ENCODE data around the gene ECI1. TPM values are rescaled to one million over a fixed set of nuclear protein-coding genes. Genes with fewer than 3 reads are reported as not detected.
A peak's percentile ranks its signal among the peaks of the same experiment; 100 is the strongest.

Gene ECI1
- total and polyA plus RNA-seq, 2 of the 4 experiments (the other 2 are of a cell fraction): 20.3 to 30.1 TPM

- ATAC-seq (ENCODE audit: low read depth): no peak
- Histone ChIP-seq H4K5ac (ENCODE audit: low read depth, low read length) (no peak overlapping the region), H3K9me1 (ENCODE audit: insufficient read depth, low read length) (peaks cover 15% of the 10 kb centered on the region; the same call in 1 of the 2 replicates), H2AFZ (replicated peaks; ENCODE audit: low read length, poor library complexity) (no peak overlapping the region), H4K91ac (ENCODE audit: insufficient read depth, low read depth, low read length) (no peak overlapping the region), H2AK5ac (ENCODE audit: low read depth, low read length) (no peak overlapping the region), H2AK9ac (replicated peaks; ENCODE audit: low read depth, low read length, poor library complexity) (peak overlapping the region; percentile 55), H3K9ac (ENCODE audit: low read depth, low read length) (no peak overlapping the region), H3K27ac (ENCODE audit: insufficient read depth, low read length) (no peak overlapping the region), H3K36me3 (ENCODE audit: control insufficient read depth, insufficient read depth, low read length) (peaks cover 45% of the 10 kb centered on the region), H3K14ac (replicated peaks; ENCODE audit: low read depth, low read length) (no peak overlapping the region), H4K8ac (ENCODE audit: low read depth in 2 of 2, low read length in 2 of 2) (no peak overlapping the region), H3K4ac (ENCODE audit: low read depth, low read length) (no peak overlapping the region), H3K27me3 (ENCODE audit: control insufficient read depth, insufficient read depth, low read length) (no peaks in the 10 kb centered on the region), H3K79me1 (ENCODE audit: low read depth in 1 of 2, low read length in 2 of 2) (peaks cover 2 to 43% of the 10 kb centered on the region in 2 experiments; a peak in 3 of 4 replicates), H2BK120ac (ENCODE audit: low read depth, low read length) (no peak overlapping the region), H3K23ac (ENCODE audit: low read depth, low read length) (no peak overlapping the region), H2BK5ac (ENCODE audit: low read depth, low read length, poor library complexity, severe bottlenecking) (no peak overlapping the region), H3K18ac (ENCODE audit: low read depth, low read length) (no peak overlapping the region), H3K4me1 (ENCODE audit: control insufficient read depth, insufficient read depth, low read length) (peaks cover 12% of the 10 kb centered on the region), H2BK20ac (ENCODE audit: low read depth, low read length) (no peak overlapping the region), H2BK15ac (ENCODE audit: low read depth, low read length) (no peak overlapping the region), H3K9me3 (ENCODE audit: control insufficient read depth, insufficient read depth, low read length) (no peaks in the 10 kb centered on the region), H3K4me2 (ENCODE audit: low read depth, low read length) (no peak overlapping the region), H4K20me1 (ENCODE audit: insufficient read depth, low read length) (peaks cover 24% of the 10 kb centered on the region), H3K56ac (ENCODE audit: extremely low read depth, insufficient read depth, low read length) (no peak overlapping the region), H3K4me3 (ENCODE audit: insufficient read depth, low read depth, low read length) (no peak overlapping the region)
- dilution Hi-C loops (cut with HindIII; ENCODE audit: low sequenced_read_pairs, unreplicated experiment) (no loop called here), in situ Hi-C loops (cut with MboI; ENCODE audit: low sequenced_read_pairs) (no loop called here), intact Hi-C loops (cut with micrococcal nuclease) (no loop called here)
- ChIA-PET POLR2A (ENCODE audit: unreplicated experiment) (no interaction called here), CTCF (no interaction called here)
- no TSS peak for BruUV-seq (replicated peaks)
- DNase-seq: no peak
- no peak for TF ChIP-seq RAD21 (IDR thresholded peaks at IDR 0.05; ENCODE audit: low read length)
- no peak for TF ChIP-seq NFE2L2 (IDR thresholded peaks at IDR 0.05; ENCODE audit: low read depth, low read length)
- TF ChIP-seq MXI1 (IDR thresholded peaks at IDR 0.05; ENCODE audit: borderline replicate concordance, low read depth, low read length): no peak
- no peak for TF ChIP-seq SMC3 (IDR thresholded peaks at IDR 0.05; ENCODE audit: low read depth, low read length)
- no peak for TF ChIP-seq FOS (IDR thresholded peaks at IDR 0.05; ENCODE audit: low read depth, low read length)
- no peak for TF ChIP-seq BHLHE40 (IDR thresholded peaks at IDR 0.05; ENCODE audit: low read depth, low read length)
- no peak for TF ChIP-seq USF2 (IDR thresholded peaks at IDR 0.05; ENCODE audit: low read depth, low read length)
- no peak for TF ChIP-seq CTCF (conservative IDR thresholded peaks at IDR 0.05; ENCODE audit: low read depth, low read length)
- no peak for TF ChIP-seq RFX5 (IDR thresholded peaks at IDR 0.05; ENCODE audit: low read depth, low read length)
- no peak for TF ChIP-seq MAZ (IDR thresholded peaks at IDR 0.05; ENCODE audit: borderline replicate concordance, low read depth, low read length)
- WGBS, 2 experiments (ENCODE audit: extremely low coverage in 2 of 2, insufficient read length in 1 of 2): no CpG with 5 or more reads among the region's 12 CpGs
These were observed 22.3 kb downstream of the ECI1 start for GRCh38 chr16:2229091-2229490.

Data from IMR-90 (cell line).